Mesodermal cell (in vitro differentiated cells): ENCODE data around the gene COASY.

ENCODE experiments used
- H3K27ac ChIP-seq: 2 replicates; pipeline ENCODE4 v1.7.0; 2013; ENCODE audit warnings: mild to moderate bottlenecking, low read depth, low read length, moderate library complexity; ENCODE audit not compliant: severe bottlenecking
- H3K36me3 ChIP-seq: 2 replicates; pipeline ENCODE4 v1.7.1; 2013; ENCODE audit warnings: mild to moderate bottlenecking, low read length, moderate library complexity; ENCODE audit not compliant: control insufficient read depth, insufficient read depth
- H3K4me1 ChIP-seq: one replicate; pipeline ENCODE4 v1.7.1; 2013; ENCODE audit warnings: mild to moderate bottlenecking, low read length; ENCODE audit not compliant: insufficient read depth, control insufficient read depth, poor library complexity, severe bottlenecking
- H3K4me3 ChIP-seq: 2 replicates; pipeline ENCODE4 v1.7.0; 2013; ENCODE audit warnings: low read length, control low read depth, mild to moderate bottlenecking; ENCODE audit not compliant: insufficient read depth, poor library complexity, severe bottlenecking; ENCODE audit errors: extremely low read depth
- H3K9me3 ChIP-seq: 2 replicates; pipeline ENCODE4 v1.7.1; 2013; ENCODE audit warnings: mild to moderate bottlenecking, low read length, moderate library complexity; ENCODE audit not compliant: control insufficient read depth
- WGBS, 2 experiments: methylation state at CpG; one replicate each; pipeline ENCODE4 v1.1.5; 2013; ENCODE audit warnings: missing lambda C conversion rate in 2 of 2; ENCODE audit not compliant: insufficient coverage in 2 of 2; 5-methylcytosine and 5-hydroxymethylcytosine counted together

The COASY gene

GRCh38 chr17:42577532-42578281 is 15.8 kb downstream of the COASY start, which contains the start of gene PSMC3IP:
Gene PSMC3IP (minus strand): TSS chr17:42577729. CDS start chr17:42577686, 43 bp downstream.
- Histone ChIP-seq H3K4me1 (peaks cover 9% of the 10 kb centered on the region), H3K36me3 (peaks cover 71% of the 10 kb centered on the region), H3K9me3 (no peaks in the 10 kb centered on the region), H3K4me3 (peak within 1 kb of the TSS; percentile 77), H3K27ac (peak within 1 kb of the TSS; percentile 81)
- whole genome bisulfite sequencing, 2 experiments = 0% methylated on average over 44 to 48 of the region's 52 CpGs

DNA sequence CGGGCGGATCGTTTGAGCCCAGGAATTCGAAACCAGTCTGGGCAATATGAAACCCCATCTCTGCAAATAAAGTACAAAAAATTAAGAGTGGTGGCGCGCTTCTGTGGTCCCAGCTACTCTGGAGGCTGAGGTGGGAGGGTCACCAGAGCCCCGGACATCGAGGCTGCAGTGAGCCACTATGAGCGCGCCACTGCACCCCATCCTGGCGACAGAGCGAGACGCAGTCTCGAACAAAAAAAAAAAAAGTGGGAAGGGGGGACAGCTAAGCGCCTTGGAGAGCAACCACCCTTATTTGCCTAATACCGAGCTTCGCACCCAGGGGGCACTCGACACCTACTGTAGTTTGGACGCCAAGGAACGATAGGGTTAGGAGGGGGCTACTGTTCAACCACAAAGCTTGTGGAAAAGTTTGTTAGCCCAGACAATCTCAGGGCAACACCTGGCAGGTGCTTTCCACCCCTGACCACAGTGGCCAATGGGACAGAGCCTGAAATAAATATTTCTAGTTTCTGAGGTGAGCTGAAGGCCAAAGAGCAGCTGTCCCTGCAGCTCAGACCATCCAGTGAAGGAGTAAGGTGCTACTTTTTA is 16.4 kb downstream of the COASY start:
- H3K27ac ChIP-seq = peak overlapping the region; percentile 81
- H3K4me1 ChIP-seq = peaks cover 9% of the 10 kb centered on the region
- H3K4me3 ChIP-seq = peak overlapping the region; percentile 77
- H3K9me3 ChIP-seq = no peaks in the 10 kb centered on the region
- H3K36me3 ChIP-seq = peaks cover 71% of the 10 kb centered on the region
- WGBS, 2 experiments = 3 to 6% methylated on average over 11 to 15 of the region's 20 CpGs

- 83% methylated on average over 1 of the region's 2 CpGs; no CpG with 5 or more reads in 1 of the 2 experiments for WGBS, 2 experiments
- Histone ChIP-seq H3K4me1 (peaks cover 9% of the 10 kb centered on the region), H3K9me3 (no peaks in the 10 kb centered on the region), H3K36me3 (peaks cover 73% of the 10 kb centered on the region), H3K4me3 (no peak overlapping the region), H3K27ac (no peak overlapping the region)
These were observed 18.0 kb downstream of the COASY start for GRCh38 chr17:42579794-42580551.

- Histone ChIP-seq H3K9me3 (no peaks in the 10 kb centered on the region), H3K27ac (no peak overlapping the region), H3K4me1 (peaks cover under 1% of the 10 kb centered on the region), H3K4me3 (no peak overlapping the region), H3K36me3 (peaks cover 74% of the 10 kb centered on the region)
- WGBS, 2 experiments = 94 to 98% methylated on average over 9 to 10 of the region's 10 CpGs
These were observed 19.9 kb downstream of the COASY start for GRCh38 chr17:42581744-42582270.

DNA sequence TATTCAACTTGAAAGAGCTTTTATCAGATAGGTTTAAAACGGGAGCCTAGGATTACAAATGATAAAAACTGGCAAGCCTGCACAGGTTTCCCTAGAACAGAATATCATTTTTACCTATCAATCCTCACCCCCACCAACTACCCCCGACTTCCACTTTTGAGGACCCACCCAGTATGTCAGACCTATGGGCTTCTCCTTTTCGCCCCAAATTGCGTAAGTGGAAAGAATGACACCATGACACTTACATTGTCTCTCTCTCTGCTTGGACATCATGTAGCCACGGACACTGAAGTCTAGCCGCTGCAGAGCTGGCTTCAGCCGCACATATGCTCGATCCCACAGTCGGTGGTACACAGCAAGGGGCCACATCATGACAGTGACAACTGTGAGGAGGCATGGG is 22.9 kb downstream of the COASY start:
- Histone ChIP-seq H3K4me1 (no peaks in the 10 kb centered on the region), H3K27ac (no peak overlapping the region), H3K9me3 (no peaks in the 10 kb centered on the region), H3K4me3 (no peak overlapping the region), H3K36me3 (peaks cover 96% of the 10 kb centered on the region)
- 80 to 94% methylated on average over 4 to 8 of the region's 9 CpGs for WGBS, 2 experiments

GRCh38 chr17:42585353-42585752 is 23.4 kb downstream of the COASY start:
- H3K9me3 ChIP-seq = no peaks in the 10 kb centered on the region
- no peaks in the 10 kb centered on the region for H3K4me1 ChIP-seq
- no CpG with 5 or more reads among the region's 1 CpG for WGBS, 2 experiments
- peaks cover 96% of the 10 kb centered on the region for H3K36me3 ChIP-seq
- H3K4me3 ChIP-seq = no peak overlapping the region
- H3K27ac ChIP-seq = no peak overlapping the region

DNA sequence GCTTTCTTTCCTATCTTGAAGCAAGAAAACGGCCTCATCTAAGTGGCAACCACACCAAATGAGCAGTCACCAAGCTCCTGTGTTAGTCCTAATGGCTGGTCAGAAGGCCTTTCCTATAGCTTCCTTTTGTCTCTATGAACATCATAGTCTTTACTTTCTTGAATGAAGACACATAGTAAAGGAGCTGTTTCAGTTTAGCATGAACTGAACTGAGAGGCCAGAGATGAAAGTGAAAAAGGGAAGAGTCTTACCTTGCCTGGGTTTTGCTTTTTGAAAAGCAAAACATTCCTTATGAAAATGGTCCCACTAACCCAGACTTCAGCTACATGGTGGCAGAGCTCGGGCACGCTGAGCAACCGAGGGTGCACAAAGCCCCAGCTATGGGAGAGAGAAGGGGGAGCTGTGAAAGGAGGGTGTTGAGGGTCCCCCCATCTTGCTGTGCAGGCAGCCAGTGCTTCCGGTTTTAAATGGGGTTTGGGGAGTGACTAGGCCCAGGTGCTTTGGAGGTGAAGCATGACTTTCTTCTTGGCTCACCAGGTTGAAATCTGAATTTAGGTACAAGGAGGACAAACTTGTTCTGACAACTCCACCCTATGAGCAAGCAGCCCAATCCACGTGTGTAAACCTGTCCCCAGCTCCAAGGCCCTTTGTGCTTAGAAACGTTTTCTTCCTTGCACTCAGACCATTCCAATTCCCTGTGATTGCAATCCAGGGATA is 24.7 kb downstream of the COASY start:
- 96 to 98% methylated on average over 3 to 5 of the region's 7 CpGs for WGBS, 2 experiments
- H3K27ac ChIP-seq = no peak overlapping the region
- peaks cover 99% of the 10 kb centered on the region for H3K36me3 ChIP-seq
- H3K4me3 ChIP-seq = no peak overlapping the region
- no peaks in the 10 kb centered on the region for H3K9me3 ChIP-seq
- H3K4me1 ChIP-seq = no peaks in the 10 kb centered on the region

GRCh38 chr17:42590886-42591285 is 28.9 kb downstream of the COASY start:
- 94 to 100% methylated on average over 2 of the region's 2 CpGs for WGBS, 2 experiments
- Histone ChIP-seq H3K4me1 (no peaks in the 10 kb centered on the region), H3K9me3 (no peaks in the 10 kb centered on the region), H3K4me3 (no peak overlapping the region), H3K27ac (no peak overlapping the region), H3K36me3 (peaks cover 81% of the 10 kb centered on the region)

GRCh38 chr17:42591411-42591810 is 29.5 kb downstream of the COASY start:
- H3K27ac ChIP-seq = no peak overlapping the region
- peaks cover 78% of the 10 kb centered on the region for H3K36me3 ChIP-seq
- no peaks in the 10 kb centered on the region for H3K4me1 ChIP-seq
- no peaks in the 10 kb centered on the region for H3K9me3 ChIP-seq
- H3K4me3 ChIP-seq = no peak overlapping the region
- WGBS, 2 experiments = 75 to 97% methylated on average over 8 of the region's 9 CpGs

DNA sequence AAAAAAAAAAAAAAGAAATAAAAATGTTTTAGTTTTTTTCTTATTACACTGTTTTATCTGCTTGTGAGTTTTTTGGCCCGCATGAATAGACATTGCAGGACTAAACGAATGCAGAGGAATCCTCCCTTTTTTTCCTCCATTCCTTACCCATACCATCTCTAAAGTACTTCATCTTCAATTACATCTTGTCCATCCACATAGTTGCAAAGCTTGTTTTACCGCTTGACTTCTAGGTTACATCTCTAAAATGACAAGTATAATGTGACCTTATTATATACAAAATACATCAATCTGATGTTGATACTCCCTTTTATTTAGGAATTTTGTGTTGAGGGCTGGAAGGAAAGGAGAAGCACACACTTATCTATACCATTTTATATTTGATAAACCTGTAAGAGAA is 34.4 kb downstream of the COASY start:
- Histone ChIP-seq H3K4me1 (no peaks in the 10 kb centered on the region), H3K9me3 (no peaks in the 10 kb centered on the region), H3K36me3 (peaks cover 40% of the 10 kb centered on the region), H3K4me3 (no peak overlapping the region), H3K27ac (no peak overlapping the region)
- 100% methylated on average over 1 of the region's 3 CpGs; no CpG with 5 or more reads in 1 of the 2 experiments for WGBS, 2 experiments
